HFF-Myc (cell line): ENCODE results near the gene CHST15.

Source experiments
- DNase-seq: peaks from one replicate; pipeline ENCODE4 v3.0.0-alpha.2; 2011; ENCODE audit warnings: low read depth; ENCODE audit errors: extremely low read depth
- H3K4me3 ChIP-seq: replicated peaks from 2 replicates; pipeline ENCODE4 v1.5.1; 2011; ENCODE audit warnings: low read depth, mild to moderate bottlenecking, control low read depth, low read length
- CTCF ChIP-seq: IDR thresholded peaks from 2 replicates; pipeline ENCODE4 v1.5.1; 2012; ENCODE audit warnings: mild to moderate bottlenecking, low read depth, low read length, control low read depth; ENCODE audit errors: missing control alignments

CHST15 gene

GRCh38 chr10:124072541-124072940 lies 20.9 kb downstream of the CHST15 start:
- no peak for TF ChIP-seq CTCF
- DNase-seq = no peak
- H3K4me3 ChIP-seq = no peak overlapping the region

- no peak for TF ChIP-seq CTCF
- DNase-seq = no peak
- no peak overlapping the region for H3K4me3 ChIP-seq
Observed at GRCh38 chr10:124072106-124072505, 21.3 kb downstream of the CHST15 start.

- DNase-seq = no peak
- no peak for TF ChIP-seq CTCF
- H3K4me3 ChIP-seq = no peak overlapping the region
Observed at GRCh38 chr10:124071141-124071540, 22.3 kb downstream of the CHST15 start.

GRCh38 chr10:124070666-124071065 lies 22.7 kb downstream of the CHST15 start:
- TF ChIP-seq CTCF = no peak
- DNase-seq = no peak
- no peak overlapping the region for H3K4me3 ChIP-seq

GRCh38 chr10:124069341-124070264 lies 23.8 kb downstream of the CHST15 start:
- DNase-seq = no peak
- no peak overlapping the region for H3K4me3 ChIP-seq
- no peak for TF ChIP-seq CTCF

- no peak for DNase-seq
Observed at GRCh38 chr10:124068929-124069328, 24.5 kb downstream of the CHST15 start.

More at GRCh38 chr10:124068929-124069328, 24.5 kb downstream of the CHST15 start:
- no peak overlapping the region for H3K4me3 ChIP-seq
- no peak for TF ChIP-seq CTCF
